Measurements from ENCODE around the gene ENAM. TPM values are rescaled to one million over a fixed set of nuclear protein-coding genes. Genes with fewer than 3 reads are reported as not detected.
A peak's percentile ranks its signal among the peaks of the same experiment; 100 is the strongest.
"Not testable (repeated sequence)": the region's sequence is repeated elsewhere in the genome, so short reads cannot be mapped to it uniquely, and the experiment has no call there.

Gene ENAM
- total RNA-seq, 1 donor from 2014 or later, result 0.21 TPM

- no peaks in the 10 kb centered on the region for H3K27me3 ChIP-seq (ENCODE audit: control insufficient read depth, insufficient read depth, low read length)
- TF ChIP-seq, protein P1, sequence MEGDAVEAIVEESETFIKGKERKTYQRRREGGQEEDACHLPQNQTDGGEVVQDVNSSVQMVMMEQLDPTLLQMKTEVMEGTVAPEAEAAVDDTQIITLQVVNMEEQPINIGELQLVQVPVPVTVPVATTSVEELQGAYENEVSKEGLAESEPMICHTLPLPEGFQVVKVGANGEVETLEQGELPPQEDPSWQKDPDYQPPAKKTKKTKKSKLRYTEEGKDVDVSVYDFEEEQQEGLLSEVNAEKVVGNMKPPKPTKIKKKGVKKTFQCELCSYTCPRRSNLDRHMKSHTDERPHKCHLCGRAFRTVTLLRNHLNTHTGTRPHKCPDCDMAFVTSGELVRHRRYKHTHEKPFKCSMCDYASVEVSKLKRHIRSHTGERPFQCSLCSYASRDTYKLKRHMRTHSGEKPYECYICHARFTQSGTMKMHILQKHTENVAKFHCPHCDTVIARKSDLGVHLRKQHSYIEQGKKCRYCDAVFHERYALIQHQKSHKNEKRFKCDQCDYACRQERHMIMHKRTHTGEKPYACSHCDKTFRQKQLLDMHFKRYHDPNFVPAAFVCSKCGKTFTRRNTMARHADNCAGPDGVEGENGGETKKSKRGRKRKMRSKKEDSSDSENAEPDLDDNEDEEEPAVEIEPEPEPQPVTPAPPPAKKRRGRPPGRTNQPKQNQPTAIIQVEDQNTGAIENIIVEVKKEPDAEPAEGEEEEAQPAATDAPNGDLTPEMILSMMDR (IDR thresholded peaks at IDR 0.05; ENCODE audit: insufficient read depth, low read length, poor library complexity, severe bottlenecking), result no peak
- DNase-seq (ENCODE audit: low read depth), result no peak
- peak overlapping the region; percentile 95 for H3K4me3 ChIP-seq (ENCODE audit: low read depth, low read length)
- no peaks in the 10 kb centered on the region for H3K36me3 ChIP-seq (ENCODE audit: control insufficient read depth, insufficient read depth, low read length)
Measured at GRCh38 chr4:70687392-70687791, 58.8 kb downstream of the ENAM start.

DNA sequence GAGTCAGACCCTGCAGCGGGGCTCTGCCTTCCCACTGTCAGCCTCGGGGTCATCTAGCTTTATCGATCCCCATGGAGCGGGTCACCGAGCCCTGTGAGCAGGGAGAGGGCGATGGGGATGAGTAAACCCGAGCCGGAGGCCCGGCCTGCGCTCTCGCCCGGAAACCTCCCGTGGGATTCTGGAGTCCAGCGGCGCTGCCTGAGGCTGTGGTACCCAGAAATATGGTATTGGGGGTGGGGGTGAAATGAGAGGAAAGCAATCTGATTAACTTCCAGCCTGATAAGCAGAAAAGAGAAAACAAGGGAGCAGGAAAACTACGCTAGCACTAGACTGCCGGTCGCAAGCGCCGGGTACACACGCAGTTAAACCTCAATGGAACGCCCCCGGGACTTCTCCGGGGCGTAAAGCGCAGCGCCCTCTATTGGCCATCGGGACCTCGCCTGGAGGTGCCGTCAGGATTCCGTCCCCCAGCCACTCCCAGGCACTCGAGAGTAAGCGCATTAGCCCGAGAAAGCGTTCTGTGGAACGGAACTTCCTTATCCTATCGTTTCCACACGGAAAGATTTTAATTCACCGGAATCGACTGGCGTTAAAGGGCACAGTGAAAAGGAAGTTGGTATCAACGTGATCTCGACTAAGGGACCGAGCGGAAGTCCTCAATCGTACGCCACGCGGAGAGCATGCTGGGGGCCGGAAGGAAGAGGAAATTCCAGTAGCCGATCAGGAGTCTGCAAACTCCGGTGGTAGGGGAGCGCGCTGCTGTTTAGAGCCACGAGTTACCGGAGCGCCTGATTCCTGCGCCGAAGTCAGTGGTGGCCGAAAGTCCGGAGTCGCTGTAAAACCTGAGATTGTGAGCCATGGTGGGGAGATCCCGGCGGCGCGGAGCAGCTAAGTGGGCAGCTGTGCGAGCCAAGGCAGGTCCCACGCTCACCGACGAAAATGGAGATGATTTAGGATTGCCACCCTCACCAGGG lies 59.6 kb downstream of the ENAM start, which contains the start of gene UTP3:
TSS of gene UTP3 (plus strand) at position 712 of the 974 bp plus-strand sequence. CDS start at position 858, 146 bp downstream.
- DNase-seq (ENCODE audit: low read depth), result peak; percentile 93
- H3K27me3 ChIP-seq (ENCODE audit: control insufficient read depth, insufficient read depth, low read length), result no peaks in the 10 kb centered on the region
- H3K4me3 ChIP-seq (ENCODE audit: low read depth, low read length), result peak within 1 kb of the TSS; percentile 95
- TF ChIP-seq, protein P1 (IDR thresholded peaks at IDR 0.05; ENCODE audit: insufficient read depth, low read length, poor library complexity, severe bottlenecking), result peak; percentile 95
- no peaks in the 10 kb centered on the region for H3K36me3 ChIP-seq (ENCODE audit: control insufficient read depth, insufficient read depth, low read length)

- TF ChIP-seq, protein P1 (IDR thresholded peaks at IDR 0.05; ENCODE audit: insufficient read depth, low read length, poor library complexity, severe bottlenecking), result no peak
- no peak for DNase-seq (ENCODE audit: low read depth)
- no peaks in the 10 kb centered on the region for H3K36me3 ChIP-seq (ENCODE audit: control insufficient read depth, insufficient read depth, low read length)
- H3K27me3 ChIP-seq (ENCODE audit: control insufficient read depth, insufficient read depth, low read length), result no peaks in the 10 kb centered on the region
- peak overlapping the region; percentile 95 for H3K4me3 ChIP-seq (ENCODE audit: low read depth, low read length)
Measured at GRCh38 chr4:70688795-70689231, 60.3 kb downstream of the ENAM start.

DNA sequence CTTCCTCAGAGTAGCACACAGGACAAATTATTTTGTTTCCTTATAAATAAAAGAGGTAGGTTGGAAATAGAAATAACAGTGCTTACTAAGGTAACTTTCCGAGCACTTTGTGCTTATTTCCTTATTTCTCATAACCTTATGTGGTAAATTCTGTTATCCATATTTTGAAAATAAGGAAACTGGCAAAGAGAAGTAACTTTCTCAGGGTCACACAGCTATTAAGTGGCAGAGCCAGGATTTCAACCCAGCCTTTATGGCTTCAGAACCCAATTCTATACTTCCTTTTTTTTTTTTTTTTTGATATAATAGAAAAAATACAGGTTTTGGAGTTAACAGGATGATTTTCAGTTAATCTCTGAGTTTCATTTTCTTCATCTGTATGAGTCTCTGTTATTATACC lies 63.1 kb downstream of the ENAM start:
- no peaks in the 10 kb centered on the region for H3K36me3 ChIP-seq (ENCODE audit: control insufficient read depth, insufficient read depth, low read length)
- no peaks in the 10 kb centered on the region for H3K27me3 ChIP-seq (ENCODE audit: control insufficient read depth, insufficient read depth, low read length)
- H3K4me3 ChIP-seq (ENCODE audit: low read depth, low read length), result no peak overlapping the region
- TF ChIP-seq, protein P1 (IDR thresholded peaks at IDR 0.05; ENCODE audit: insufficient read depth, low read length, poor library complexity, severe bottlenecking), result no peak
- no peak for DNase-seq (ENCODE audit: low read depth)

- not testable (repeated sequence) for H3K4me3 ChIP-seq (ENCODE audit: low read depth, low read length); DNase-seq (ENCODE audit: low read depth); H3K27me3 ChIP-seq (ENCODE audit: control insufficient read depth, insufficient read depth, low read length); H3K36me3 ChIP-seq (ENCODE audit: control insufficient read depth, insufficient read depth, low read length)
Measured at GRCh38 chr4:70694633-70695032, 66.1 kb downstream of the ENAM start.

Other genes with a start within 250 kb of the ENAM start
- not detected in 2 replicates for gene SMR3B, start 245.6 kb upstream of the ENAM start, total RNA-seq
- not detected in 2 replicates for gene OPRPN, start 230.8 kb upstream of the ENAM start, total RNA-seq
- gene MUC7, start 156.5 kb upstream of the ENAM start, total RNA-seq, result not detected in 2 replicates
- 0.21 TPM in 1 of 2 replicates, not detected in the other for gene AMTN, start 110.2 kb upstream of the ENAM start, total RNA-seq
- gene AMBN, start 36.5 kb upstream of the ENAM start, total RNA-seq, result not detected in 2 replicates
- gene JCHAIN, start 37.8 kb downstream of the ENAM start, total RNA-seq, result not detected in 2 replicates
- 24.5 and 25.3 TPM in 2 replicates for gene UTP3, start 59.8 kb downstream of the ENAM start, total RNA-seq
- gene RUFY3, start 93.2 kb downstream of the ENAM start, total RNA-seq, result 31.1 and 35.6 TPM in 2 replicates
- 83.1 and 88.0 TPM in 2 replicates for gene GRSF1, start 211.1 kb downstream of the ENAM start, total RNA-seq

All from kidney epithelial cell (primary cell).